ENCODE results near the gene ACAP2. TPM values are rescaled to one million over a fixed set of nuclear protein-coding genes. Genes with fewer than 3 reads are reported as not detected.

Gene ACAP2
- total RNA-seq, 1 donor from 2014 or later: 13.2 TPM

GRCh38 chr3:195263193-195263924, 179.5 kb downstream of the ACAP2 start:
- ATAC-seq (no peak), DNase-seq (ENCODE audit: low spot score) (no peak)

GRCh38 chr3:195261925-195262324, 180.9 kb downstream of the ACAP2 start:
- no peak for DNase-seq (ENCODE audit: low spot score)
- ATAC-seq: no peak

- DNase-seq (ENCODE audit: low spot score) (no peak), ATAC-seq (peak; percentile 3)
Observed at GRCh38 chr3:195260280-195260905, 182.4 kb downstream of the ACAP2 start.

GRCh38 chr3:195259475-195260279, 183.1 kb downstream of the ACAP2 start:
- ATAC-seq (peak; percentile 94), DNase-seq (ENCODE audit: low spot score) (peak; percentile 90)

DNA sequence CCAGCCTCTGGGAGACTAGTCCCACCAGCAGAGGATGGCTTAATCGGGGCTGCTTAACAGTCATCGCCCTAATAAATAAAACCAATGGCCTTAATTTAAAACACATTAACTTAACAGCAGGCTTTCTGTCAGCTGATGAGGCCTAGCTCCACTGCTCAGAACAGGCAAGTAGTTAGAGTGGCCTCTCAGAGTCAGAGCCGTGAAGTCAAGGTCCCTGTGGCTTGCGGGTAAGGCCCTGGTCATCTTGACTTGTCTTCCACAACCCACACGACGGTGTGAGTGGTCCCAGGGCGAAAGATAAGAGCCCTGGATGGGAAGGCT, 183.7 kb downstream of the ACAP2 start:
- peak; percentile 0 for ATAC-seq
- DNase-seq (ENCODE audit: low spot score): no peak

DNA sequence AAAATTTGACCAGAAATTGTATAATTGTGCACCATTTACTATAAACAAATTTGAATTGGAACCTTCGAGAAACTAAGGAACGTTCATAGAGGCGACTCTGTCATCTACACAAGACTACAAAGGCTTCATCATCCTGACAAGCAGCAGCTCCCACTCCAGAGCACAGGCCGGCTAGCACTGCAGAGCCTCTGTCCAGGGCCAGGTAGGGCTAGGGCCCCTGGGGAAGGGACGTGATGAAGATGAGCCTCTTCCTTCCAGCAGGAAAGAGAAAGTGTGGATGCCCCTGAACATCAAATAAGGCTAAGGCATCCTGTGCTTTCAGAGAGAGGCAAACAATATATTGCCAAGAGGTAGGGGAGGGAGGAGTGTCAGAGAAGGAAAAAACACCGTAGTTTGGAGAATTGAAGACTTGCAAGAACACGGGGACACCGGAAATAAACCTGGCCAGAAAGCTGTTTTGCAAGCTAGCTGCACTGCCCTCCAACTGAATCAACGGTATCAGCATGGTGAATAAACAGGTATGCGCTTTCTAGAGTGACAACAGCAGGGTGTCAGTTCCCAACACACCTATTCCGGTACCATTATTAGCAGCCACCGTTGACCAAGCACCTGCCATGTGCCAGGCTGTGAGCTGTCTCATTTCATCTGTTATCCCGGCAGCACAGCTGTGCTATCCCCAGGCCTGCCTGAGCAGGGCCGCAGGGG, 184.2 kb downstream of the ACAP2 start:
- no peak for ATAC-seq
- DNase-seq (ENCODE audit: low spot score): peak; percentile 40

- ATAC-seq: no peak
- peak; percentile 43 for DNase-seq (ENCODE audit: low spot score)
Observed at GRCh38 chr3:195257454-195258448, 185.1 kb downstream of the ACAP2 start.

- ATAC-seq: no peak
- peak; percentile 36 for DNase-seq (ENCODE audit: low spot score)
Observed at GRCh38 chr3:195256639-195257453, 186.0 kb downstream of the ACAP2 start.

DNA sequence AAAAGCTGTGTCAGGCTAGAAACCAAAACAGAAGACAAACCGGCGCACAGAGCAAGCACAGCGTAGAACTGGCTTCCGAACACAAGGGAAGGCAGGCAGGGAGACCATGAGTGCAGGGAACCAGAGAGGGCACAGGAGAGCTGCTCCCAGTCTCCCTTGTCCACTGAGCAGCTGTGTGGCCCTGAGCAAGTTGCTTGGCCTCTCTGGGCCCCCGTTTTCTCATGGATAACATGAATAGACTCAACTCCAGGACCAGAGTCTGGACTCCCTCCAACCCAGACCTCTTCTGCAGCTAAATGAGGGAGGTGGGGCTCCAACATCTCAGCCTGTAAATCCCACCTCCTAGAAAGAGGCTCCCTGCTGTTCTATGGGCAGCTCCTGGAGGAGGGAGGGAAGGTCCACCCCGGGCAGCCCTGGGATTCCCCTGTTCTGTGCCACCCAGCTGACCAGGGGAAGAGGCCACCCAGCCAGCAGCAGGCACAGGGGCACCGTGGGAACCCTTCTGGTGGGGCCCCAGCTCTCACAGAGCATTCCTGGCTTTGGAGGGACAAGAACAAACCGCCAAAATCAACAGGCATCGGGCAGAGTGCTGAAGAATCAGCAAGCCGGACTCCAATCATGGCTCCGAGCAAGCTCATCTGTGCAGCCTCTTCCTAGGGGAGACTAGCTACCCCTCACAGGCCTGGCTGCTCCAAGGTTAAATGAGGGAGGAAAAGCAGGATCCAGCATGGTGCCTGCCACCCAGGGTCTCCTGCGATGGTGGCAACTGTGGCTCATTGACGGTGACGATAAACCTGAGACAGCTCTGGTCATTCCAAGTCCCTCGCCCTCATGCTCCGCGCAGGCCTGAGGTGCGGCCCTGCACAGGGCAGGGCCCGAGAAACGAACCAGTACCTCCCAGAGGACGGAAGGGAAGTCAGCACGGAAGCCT, 187.0 kb downstream of the ACAP2 start:
- ATAC-seq (no peak), DNase-seq (ENCODE audit: low spot score) (peak; percentile 39)

- DNase-seq (ENCODE audit: low spot score): peak; percentile 34
Observed at GRCh38 chr3:195255176-195255500, 187.7 kb downstream of the ACAP2 start.

GRCh38 chr3:195254454-195255175, 188.2 kb downstream of the ACAP2 start:
- ATAC-seq (no peak), DNase-seq (ENCODE audit: low spot score) (peak; percentile 29)

More at GRCh38 chr3:195255176-195255500, 187.7 kb downstream of the ACAP2 start:
- ATAC-seq: no peak

GRCh38 chr3:195253923-195254432, 188.8 kb downstream of the ACAP2 start:
- no peak for ATAC-seq
- DNase-seq (ENCODE audit: low spot score): peak; percentile 27

- DNase-seq (ENCODE audit: low spot score) (peak; percentile 35), ATAC-seq (no peak)
Observed at GRCh38 chr3:195251336-195252065, 191.3 kb downstream of the ACAP2 start.

DNA sequence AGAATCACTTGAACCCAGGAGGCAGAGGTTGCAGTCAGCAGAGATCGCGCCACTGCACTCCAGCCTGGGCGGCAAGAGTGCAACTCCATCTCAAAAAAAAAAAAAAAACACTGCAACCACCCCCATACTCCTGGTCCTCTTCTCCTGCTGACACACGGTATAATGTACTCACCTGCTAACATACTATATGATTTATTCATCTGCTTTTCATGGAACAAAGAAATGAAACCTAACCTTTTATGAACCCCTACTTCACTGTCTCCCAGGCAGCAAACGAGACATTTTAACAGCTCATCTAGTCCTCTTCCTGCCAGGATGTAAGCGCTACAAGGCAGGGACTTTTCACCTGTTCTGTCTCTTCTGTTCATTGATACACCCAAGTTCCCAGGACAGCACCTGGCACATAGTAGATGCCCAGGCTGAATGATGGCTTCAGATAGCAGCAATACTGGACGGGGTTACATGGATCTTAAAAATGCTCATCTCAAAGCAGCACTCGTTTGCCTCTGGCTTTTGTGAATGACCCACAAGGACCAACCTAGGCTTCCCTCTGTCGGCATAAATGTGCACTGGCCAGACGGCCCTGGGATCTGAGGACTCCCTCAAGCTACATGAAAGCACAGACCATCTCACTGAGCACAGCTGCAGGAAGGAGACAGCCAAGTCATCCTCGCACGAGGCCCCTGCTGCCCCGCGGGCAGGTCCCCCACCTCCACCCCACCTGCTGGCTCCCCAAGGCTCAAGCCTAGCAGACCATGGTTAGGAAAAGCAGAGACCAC, 192.2 kb downstream of the ACAP2 start:
- ATAC-seq: peak; percentile 40

GRCh38 chr3:195249858-195250464, 192.9 kb downstream of the ACAP2 start:
- DNase-seq (ENCODE audit: low spot score) (peak; percentile 29), ATAC-seq (no peak)

More for the DNA sequence above, 192.2 kb downstream of the ACAP2 start:
- DNase-seq (ENCODE audit: low spot score): peak; percentile 35
